CD4-positive, alpha-beta T cell (primary cell): ENCODE data around the gene ICA1. TPM values are rescaled to one million over a fixed set of nuclear protein-coding genes. Genes with fewer than 3 reads are reported as not detected.

Experiments
- ATAC-seq: fragments of 200-7000 bp; cut with Tn5 transposase; one replicate; pipeline ENCODE4 v1.10.0; 2022; ENCODE audit warnings: mild to moderate bottlenecking; ENCODE audit not compliant: poor library complexity
- CTCF ChIA-PET: fragments of 350-600 bp; sonication (Branson Sonifier 250); formaldehyde crosslinking; loops from one replicate; lab custom pipeline; 2021; ENCODE audit warnings: antibody characterized with exemption, inconsistent platforms; lab: Charles Lee
- POLR2A ChIA-PET: fragments of 350-600 bp; sonication (Branson Sonifier 250); formaldehyde crosslinking; loops from one replicate; lab custom pipeline; 2021; ENCODE audit warnings: antibody characterized with exemption, inconsistent platforms; lab: Charles Lee
- DNase-seq, 14 experiments: peaks; one replicate each; pipeline ENCODE4 v3.0.0-alpha.2; 2013 to 2020; ENCODE audit warnings: mixed read lengths in 2 of 14
- H3K27ac ChIP-seq, 2 donors: one replicate each; pipeline versions ENCODE4 v1.5.1 to v1.7.0; 2013; ENCODE audit warnings: low read length in 2 of 2, low read depth in 1 of 2, mild to moderate bottlenecking in 1 of 2
- H3K27me3 ChIP-seq, 2 experiments: 1 replicate in 1 of 2; 2 replicates in 1 of 2; pipeline versions ENCODE4 v1.6.1 to v1.7.0; 2013; ENCODE audit warnings: low read length in 2 of 2, control low read depth in 1 of 2, mild to moderate bottlenecking in 1 of 2, moderate library complexity in 1 of 2; ENCODE audit not compliant: insufficient read depth in 2 of 2, control insufficient read depth in 1 of 2
- H3K36me3 ChIP-seq: one replicate; pipeline ENCODE4 v1.6.1; 2013; ENCODE audit warnings: low read length, control low read depth; ENCODE audit not compliant: insufficient read depth
- H3K4me1 ChIP-seq: one replicate; pipeline ENCODE4 v1.6.1; 2013; ENCODE audit warnings: low read length, control low read depth; ENCODE audit not compliant: insufficient read depth
- H3K4me3 ChIP-seq: one replicate; pipeline ENCODE4 v1.5.1; 2013; ENCODE audit warnings: mild to moderate bottlenecking, low read length, moderate library complexity
- H3K9me3 ChIP-seq, 2 experiments: 1 replicate in 1 of 2; 2 replicates in 1 of 2; pipeline versions ENCODE4 v1.6.1 to v1.7.0; 2013; ENCODE audit warnings: low read length in 2 of 2, mild to moderate bottlenecking in 2 of 2, control low read depth in 1 of 2, moderate library complexity in 1 of 2; ENCODE audit not compliant: control insufficient read depth in 1 of 2, insufficient read depth in 1 of 2
- H3K27ac Mint-ChIP-seq: one replicate; pipeline ENCODE4 v1.8.0; 2020; ENCODE audit warnings: mixed read lengths
- H3K27me3 Mint-ChIP-seq: one replicate; pipeline ENCODE4 v1.8.0; 2021; ENCODE audit warnings: mixed read lengths
- H3K36me3 Mint-ChIP-seq: one replicate; pipeline ENCODE4 v1.8.0; 2021; ENCODE audit warnings: low read depth, mixed read lengths
- H3K4me1 Mint-ChIP-seq: one replicate; pipeline ENCODE4 v1.8.0; 2021; ENCODE audit warnings: low read depth, mixed read lengths
- H3K4me3 Mint-ChIP-seq: one replicate; pipeline ENCODE4 v1.8.0; 2020; ENCODE audit warnings: mild to moderate bottlenecking, mixed read lengths
- H3K9me3 Mint-ChIP-seq: one replicate; pipeline ENCODE4 v1.8.0; 2020; ENCODE audit warnings: mixed read lengths
- intact Hi-C, 2 experiments: fragments of 100-400 bp; cut with DNase I in 1 of 2; cut with micrococcal nuclease in 1 of 2; formaldehyde crosslinking; loops; one replicate each; pipeline versions ENCODE4 v1.15.1 to v1.9.0; 2023 to 2025; cut with DNase I, micrococcal nuclease
- total RNA-seq, 174 experiments: library from RNA in 2 of 174; stranded (reverse) in 2 of 174; gene quantifications; one replicate each; pipeline ENCODE4 v1.2.3 and lab custom pipeline; 2021 to 2026
- TF ChIP-seq, protein P1 (sequence below): fragments of 200-600 bp; IDR thresholded peaks from one replicate; pipeline ENCODE4 v1.8.0; 2022; ENCODE audit warnings: antibody characterized with exemption, mild to moderate bottlenecking

The ICA1 gene
- total RNA-seq, 2 experiments from 2014 or later: 0.95 to 1.7 TPM

GRCh38 chr7:8169171-8169570 lies 92.8 kb downstream of the ICA1 start:
- no peaks in the 10 kb centered on the region for H3K9me3 Mint-ChIP-seq
- H3K4me3 Mint-ChIP-seq: no peak overlapping the region
- CTCF ChIA-PET: interaction anchor here (0.6 kb wide), 1 partner anchor 677 kb away, joined by 3 read pairs; no protein-coding TSS in a partner anchor
- H3K27me3 Mint-ChIP-seq: no peaks in the 10 kb centered on the region
- H3K27ac Mint-ChIP-seq: no peak overlapping the region
- POLR2A ChIA-PET: no interaction called here
- ATAC-seq: no peak
- DNase-seq: no peak
- TF ChIP-seq, protein P1, sequence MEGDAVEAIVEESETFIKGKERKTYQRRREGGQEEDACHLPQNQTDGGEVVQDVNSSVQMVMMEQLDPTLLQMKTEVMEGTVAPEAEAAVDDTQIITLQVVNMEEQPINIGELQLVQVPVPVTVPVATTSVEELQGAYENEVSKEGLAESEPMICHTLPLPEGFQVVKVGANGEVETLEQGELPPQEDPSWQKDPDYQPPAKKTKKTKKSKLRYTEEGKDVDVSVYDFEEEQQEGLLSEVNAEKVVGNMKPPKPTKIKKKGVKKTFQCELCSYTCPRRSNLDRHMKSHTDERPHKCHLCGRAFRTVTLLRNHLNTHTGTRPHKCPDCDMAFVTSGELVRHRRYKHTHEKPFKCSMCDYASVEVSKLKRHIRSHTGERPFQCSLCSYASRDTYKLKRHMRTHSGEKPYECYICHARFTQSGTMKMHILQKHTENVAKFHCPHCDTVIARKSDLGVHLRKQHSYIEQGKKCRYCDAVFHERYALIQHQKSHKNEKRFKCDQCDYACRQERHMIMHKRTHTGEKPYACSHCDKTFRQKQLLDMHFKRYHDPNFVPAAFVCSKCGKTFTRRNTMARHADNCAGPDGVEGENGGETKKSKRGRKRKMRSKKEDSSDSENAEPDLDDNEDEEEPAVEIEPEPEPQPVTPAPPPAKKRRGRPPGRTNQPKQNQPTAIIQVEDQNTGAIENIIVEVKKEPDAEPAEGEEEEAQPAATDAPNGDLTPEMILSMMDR: no peak
- Histone ChIP-seq H3K4me1 (peaks cover 3% of the 10 kb centered on the region), H3K36me3 (no peaks in the 10 kb centered on the region), H3K4me3 (no peak overlapping the region), H3K27me3 (no peaks in the 10 kb centered on the region), H3K27ac (no peak overlapping the region), H3K9me3 (no peaks in the 10 kb centered on the region)
- intact Hi-C loops: no loop called here
- H3K36me3 Mint-ChIP-seq: no peaks in the 10 kb centered on the region
- peaks cover 17% of the 10 kb centered on the region for H3K4me1 Mint-ChIP-seq

DNA sequence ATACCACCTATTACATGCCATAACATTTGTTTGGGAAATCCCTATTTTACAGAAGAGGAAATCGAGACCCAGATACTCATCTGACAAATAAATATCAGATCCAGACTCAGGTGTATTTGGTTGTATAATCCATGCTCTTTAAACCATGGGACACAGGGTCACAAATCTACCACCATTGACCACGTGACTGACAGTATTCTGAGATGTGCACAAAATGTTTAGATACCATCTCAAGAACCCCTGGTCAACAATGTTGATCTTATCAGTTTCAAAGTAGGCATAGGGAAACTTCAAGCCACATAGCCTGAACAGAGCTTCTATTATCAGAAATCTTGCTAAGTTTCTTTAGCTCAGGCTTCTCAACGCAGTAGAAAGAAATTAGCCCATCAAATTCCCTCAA lies 93.6 kb downstream of the ICA1 start:
- H3K4me3 ChIP-seq: no peak overlapping the region
- H3K27me3 ChIP-seq: no peaks in the 10 kb centered on the region
- no peaks in the 10 kb centered on the region for H3K27me3 Mint-ChIP-seq
- ATAC-seq: no peak
- TF ChIP-seq, protein P1: no peak
- DNase-seq: no peak
- no peak overlapping the region for H3K27ac ChIP-seq
- H3K27ac Mint-ChIP-seq: no peak overlapping the region
- H3K36me3 ChIP-seq: no peaks in the 10 kb centered on the region
- H3K4me1 Mint-ChIP-seq: peaks cover 14% of the 10 kb centered on the region
- H3K36me3 Mint-ChIP-seq: no peaks in the 10 kb centered on the region
- no peak overlapping the region for H3K4me3 Mint-ChIP-seq
- intact Hi-C loops: no loop called here
- ChIA-PET CTCF (no interaction called here), POLR2A (no interaction called here)
- H3K9me3 Mint-ChIP-seq: no peaks in the 10 kb centered on the region
- H3K9me3 ChIP-seq: no peaks in the 10 kb centered on the region
- H3K4me1 ChIP-seq: no peaks in the 10 kb centered on the region

- no peaks in the 10 kb centered on the region for H3K9me3 ChIP-seq
- no peak overlapping the region for H3K4me3 Mint-ChIP-seq
- H3K27ac ChIP-seq: no peak overlapping the region
- ChIA-PET POLR2A (interaction anchor here (1.4 kb wide), 1 partner anchor 39 kb away, joined by 3 read pairs; no protein-coding TSS in a partner anchor), CTCF (interaction anchor here (1.6 kb wide), 1 partner anchor 25 kb away, joined by 3 read pairs; no protein-coding TSS in a partner anchor)
- H3K27ac Mint-ChIP-seq: no peak overlapping the region
- TF ChIP-seq, protein P1: no peak
- H3K4me1 Mint-ChIP-seq: peaks cover 20% of the 10 kb centered on the region
- no peaks in the 10 kb centered on the region for H3K4me1 ChIP-seq
- DNase-seq (no peak), ATAC-seq (no peak)
- no peaks in the 10 kb centered on the region for H3K36me3 ChIP-seq
- no peak overlapping the region for H3K4me3 ChIP-seq
- intact Hi-C loops: no loop called here
- no peaks in the 10 kb centered on the region for H3K36me3 Mint-ChIP-seq
- no peaks in the 10 kb centered on the region for H3K27me3 ChIP-seq
- no peaks in the 10 kb centered on the region for H3K27me3 Mint-ChIP-seq
- H3K9me3 Mint-ChIP-seq: no peaks in the 10 kb centered on the region
Measured at GRCh38 chr7:8165150-8165549, 96.8 kb downstream of the ICA1 start.
